GM12878 (cell line): ENCODE measurements around the gene LHFPL2. TPM values are rescaled to one million over a fixed set of nuclear protein-coding genes. Genes with fewer than 3 reads are reported as not detected.

Experiments used
- ATAC-seq: fragments of 200-7000 bp; cut with Tn5 transposase; 3 replicates; pipeline ENCODE4 v1.9.1; 2020; ENCODE audit warnings: mild to moderate bottlenecking, moderate library complexity
- BruUV-seq: library from RNA; stranded (reverse); fragments of 400-500 nt; replicated peaks from 2 replicates; lab custom pipeline; 2021; lab: Mats Ljungman, UMichigan
- CTCF ChIA-PET: fragments of 300-600 bp; sonication (Branson Sonifier 250); formaldehyde crosslinking; extraction: SDS; loops from one replicate; lab custom pipeline; 2021; ENCODE audit warnings: inconsistent platforms; lab: Yijun Ruan, JAX
- POLR2A ChIA-PET: fragments of 350-600 bp; formaldehyde crosslinking; extraction: SDS; loops from one replicate; lab custom pipeline; 2021; ENCODE audit warnings: inconsistent platforms; lab: Charles Lee
- RAD21 ChIA-PET: fragments of 300-600 bp; sonication (Branson Sonifier 250); formaldehyde crosslinking; loops from one replicate; lab custom pipeline; 2023; ENCODE audit warnings: antibody characterized with exemption; ENCODE audit not compliant: unreplicated experiment; lab: Charles Lee
- SMC1A ChIA-PET: fragments of 300-600 bp; sonication (Branson Sonifier 250); formaldehyde crosslinking; loops from one replicate; lab custom pipeline; 2023; ENCODE audit not compliant: unreplicated experiment, uncharacterized antibody; lab: Charles Lee
- DNase-seq: peaks from one replicate; pipeline ENCODE4 v3.0.0-alpha.2; 2011; ENCODE audit warnings: low read depth, low spot score
- FAIRE-seq: peaks from 3 replicates; lab custom pipeline; 2011; peaks lifted over from hg19 to GRCh38; lab: Jason Lieb, UNC
- H2AFZ ChIP-seq: 2 replicates; pipeline ENCODE4 v1.6.0; 2011; ENCODE audit warnings: low read depth, low read length, control low read depth; ENCODE audit not compliant: control insufficient read depth
- H3K27ac ChIP-seq: 2 replicates; pipeline ENCODE4 v1.5.1; 2011; ENCODE audit warnings: control low read depth; ENCODE audit not compliant: control insufficient read depth, insufficient read depth
- H3K27me3 ChIP-seq, 2 experiments: replicated peaks in 1 of 2; 2 replicates each; pipeline versions ENCODE4 v1.6.0 to v1.6.1; 2011; ENCODE audit warnings: low read length in 1 of 2; ENCODE audit not compliant: control insufficient read depth in 2 of 2, insufficient read depth in 2 of 2
- H3K36me3 ChIP-seq, 2 experiments: 2 replicates each; pipeline ENCODE4 v1.5.1; 2011; ENCODE audit warnings: low read length in 1 of 2; ENCODE audit not compliant: control insufficient read depth in 2 of 2, insufficient read depth in 2 of 2
- H3K4me1 ChIP-seq: 2 replicates; pipeline ENCODE4 v1.6.1; 2011; ENCODE audit warnings: mild to moderate bottlenecking, low read length, moderate library complexity, mixed read lengths; ENCODE audit not compliant: control insufficient read depth, insufficient read depth
- H3K4me2 ChIP-seq: 2 replicates; pipeline ENCODE4 v1.6.0; 2011; ENCODE audit warnings: control low read depth; ENCODE audit not compliant: control insufficient read depth, insufficient read depth
- H3K4me3 ChIP-seq: fragments of 200-600 bp; sonication (generic); 2 replicates; pipeline ENCODE4 v1.5.1; 2016
- H3K79me2 ChIP-seq: 2 replicates; pipeline ENCODE4 v1.6.0; 2011; ENCODE audit warnings: low read length; ENCODE audit not compliant: control insufficient read depth, insufficient read depth
- H3K9ac ChIP-seq: 2 replicates; pipeline ENCODE4 v1.8.0; 2011; ENCODE audit warnings: low read length, control low read depth, mixed read lengths; ENCODE audit not compliant: control insufficient read depth, insufficient read depth
- H3K9me3 ChIP-seq: replicated peaks from 3 replicates; pipeline ENCODE4 v1.5.1; 2011; ENCODE audit warnings: mild to moderate bottlenecking, low read length; ENCODE audit not compliant: control insufficient read depth, insufficient read depth
- H4K20me1 ChIP-seq: 2 replicates; pipeline ENCODE4 v1.6.0; 2011; ENCODE audit not compliant: control insufficient read depth, insufficient read depth
- BMI1 ChIP-seq: fragments of 450-650 bp; IDR thresholded peaks from 2 replicates; pipeline ENCODE4 v1.6.1; 2016; ENCODE audit warnings: mild to moderate bottlenecking, moderate library complexity, borderline replicate concordance
- DPF2 ChIP-seq: fragments of 450-650 bp; IDR thresholded peaks from 2 replicates; pipeline ENCODE4 v1.6.1; 2017; ENCODE audit warnings: mild to moderate bottlenecking
- FOS ChIP-seq: IDR thresholded peaks from 3 replicates; pipeline ENCODE4 v1.6.1; 2011; ENCODE audit warnings: borderline replicate concordance; ENCODE audit not compliant: insufficient read length; ENCODE audit errors: extremely low read depth
- FOXK2 ChIP-seq: fragments of 450-650 bp; IDR thresholded peaks from 2 replicates; pipeline ENCODE4 v1.6.1; 2017; ENCODE audit warnings: mild to moderate bottlenecking, moderate library complexity
- HCFC1 ChIP-seq: fragments of 150-350 bp; IDR thresholded peaks from 2 replicates; pipeline ENCODE4 v1.6.1; 2014; ENCODE audit warnings: low read length
- IRF4 ChIP-seq: IDR thresholded peaks from 2 replicates; pipeline ENCODE4 v1.6.1; 2011; ENCODE audit warnings: low read depth, low read length
- KLF5 ChIP-seq: fragments of 450-650 bp; IDR thresholded peaks from 2 replicates; pipeline ENCODE4 v1.6.1; 2014; ENCODE audit warnings: mild to moderate bottlenecking; ENCODE audit not compliant: partially characterized antibody
- MTA3 ChIP-seq: IDR thresholded peaks from 2 replicates; pipeline ENCODE4 v1.6.1; 2012; ENCODE audit warnings: low read length, inconsistent platforms, borderline replicate concordance
- WRNIP1 ChIP-seq: IDR thresholded peaks from 2 replicates; pipeline ENCODE4 v1.6.1; 2011; ENCODE audit warnings: low read depth, low read length, improper control_type of control experiment, borderline replicate concordance
- WGBS: methylation state at CpG from one replicate; pipeline ENCODE4 v1.1.6; 2016; ENCODE audit warnings: low lambda C conversion rate; ENCODE audit not compliant: insufficient replicate concordance, insufficient coverage; ENCODE audit errors: missing lambda C conversion rate; 5-methylcytosine and 5-hydroxymethylcytosine counted together
- in situ Hi-C: fragments of 300-500 bp; cut with MboI; formaldehyde crosslinking; loops from 9 replicates; pipeline ENCODE4 v1.14.3; 2018; ENCODE audit warnings: mixed read lengths
- intact Hi-C: fragments of 100-400 bp; cut with micrococcal nuclease; formaldehyde crosslinking; loops from one replicate; pipeline ENCODE4 v1.14.2; 2022; ENCODE audit not compliant: unreplicated experiment
- polyA plus RNA-seq, 11 experiments: library from polyadenylated mRNA; depleted of rRNA in 4 of 11; unstranded in 6 of 11; stranded (reverse) in 5 of 11; fragments of >200 nt; fragmentation: Nextera tagmentation in 4 of 11; fragmentation: Illumina TruSeq in 1 of 11; extraction: Ambion mirVana in 4 of 11; extraction: Trizol in 1 of 11; gene quantifications; 1 replicate in 1 of 11; 2 replicates in 10 of 11; pipeline versions ENCODE4 v1.2.1 to v1.2.3, GENCODE V29; 2011 to 2016; ENCODE audit warnings: inconsistent platforms in 2 of 11, missing spikeins in 2 of 11, low read depth in 1 of 11
- total RNA-seq, 4 experiments: library from RNA; depleted of rRNA in 3 of 4; stranded (reverse); fragments of >200 nt in 3 of 4; fragmentation: Illumina TruSeq in 1 of 4; extraction: Trizol in 1 of 4; gene quantifications; 2 replicates each; pipeline versions ENCODE4 v1.2.1 to v1.2.3, GENCODE V29; 2013 to 2021
- TF ChIP-seq, protein P1 (sequence below): fragments of 450-650 bp; IDR thresholded peaks from 2 replicates; pipeline ENCODE4 v1.6.1; 2018; ENCODE audit warnings: mild to moderate bottlenecking, low read depth, moderate library complexity; ENCODE audit not compliant: partially characterized antibody

LHFPL2 gene
- total and polyA plus RNA-seq, 10 of the 15 experiments (the other 5 are each of a cell fraction or from before 2014, with no cell fraction given): 4.1 to 21.8 (median 12.5) TPM

DNA sequence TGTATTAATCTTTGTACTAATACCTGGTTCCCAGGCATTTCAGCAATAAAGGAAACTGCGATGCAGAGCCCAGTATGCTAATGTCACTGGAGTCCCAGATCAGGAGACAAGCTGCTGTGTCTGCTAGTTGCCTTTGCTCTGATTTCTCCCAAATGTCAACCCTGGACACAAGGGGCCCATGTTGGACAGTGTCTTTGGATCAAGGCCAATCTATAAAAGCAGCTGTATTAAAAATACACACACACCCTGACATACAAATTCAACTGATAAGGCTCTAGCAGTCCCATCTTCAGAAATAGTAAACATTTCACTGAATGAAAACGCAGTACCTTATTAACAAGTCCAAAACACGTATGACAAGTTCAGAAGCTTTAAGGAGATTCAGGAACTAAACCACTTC is 18.9 kb downstream of the LHFPL2 start:
- ChIA-PET CTCF (interaction anchor here (0.5 to 1.6 kb wide), 6 partner anchors 11 to 92 kb away, joined by 3 to 5 read pairs (median 3); no protein-coding TSS in a partner anchor), SMC1A (interaction anchor here (1.0 to 1.7 kb wide), 5 partner anchors 8 to 162 kb away, joined by 3 to 7 read pairs (median 5); no protein-coding TSS in a partner anchor)
- no TSS peak for BruUV-seq

More for the DNA sequence above, 18.9 kb downstream of the LHFPL2 start:
- no peak for ATAC-seq
- H3K27ac ChIP-seq: no peak overlapping the region
- FAIRE-seq: no peak
- TF ChIP-seq BMI1 (no peak), HCFC1 (no peak), IRF4 (no peak), FOS (no peak), KLF5 (no peak), MTA3 (no peak), FOXK2 (no peak), WRNIP1 (no peak), DPF2 (no peak)
- TF ChIP-seq, protein P1, sequence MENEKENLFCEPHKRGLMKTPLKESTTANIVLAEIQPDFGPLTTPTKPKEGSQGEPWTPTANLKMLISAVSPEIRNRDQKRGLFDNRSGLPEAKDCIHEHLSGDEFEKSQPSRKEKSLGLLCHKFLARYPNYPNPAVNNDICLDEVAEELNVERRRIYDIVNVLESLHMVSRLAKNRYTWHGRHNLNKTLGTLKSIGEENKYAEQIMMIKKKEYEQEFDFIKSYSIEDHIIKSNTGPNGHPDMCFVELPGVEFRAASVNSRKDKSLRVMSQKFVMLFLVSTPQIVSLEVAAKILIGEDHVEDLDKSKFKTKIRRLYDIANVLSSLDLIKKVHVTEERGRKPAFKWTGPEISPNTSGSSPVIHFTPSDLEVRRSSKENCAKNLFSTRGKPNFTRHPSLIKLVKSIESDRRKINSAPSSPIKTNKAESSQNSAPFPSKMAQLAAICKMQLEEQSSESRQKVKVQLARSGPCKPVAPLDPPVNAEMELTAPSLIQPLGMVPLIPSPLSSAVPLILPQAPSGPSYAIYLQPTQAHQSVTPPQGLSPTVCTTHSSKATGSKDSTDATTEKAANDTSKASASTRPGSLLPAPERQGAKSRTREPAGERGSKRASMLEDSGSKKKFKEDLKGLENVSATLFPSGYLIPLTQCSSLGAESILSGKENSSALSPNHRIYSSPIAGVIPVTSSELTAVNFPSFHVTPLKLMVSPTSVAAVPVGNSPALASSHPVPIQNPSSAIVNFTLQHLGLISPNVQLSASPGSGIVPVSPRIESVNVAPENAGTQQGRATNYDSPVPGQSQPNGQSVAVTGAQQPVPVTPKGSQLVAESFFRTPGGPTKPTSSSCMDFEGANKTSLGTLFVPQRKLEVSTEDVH: no peak
- in situ Hi-C loops: no loop called here
- no peaks in the 10 kb centered on the region for H3K27me3 ChIP-seq
- RAD21 ChIA-PET: interaction anchor here (1.1 kb wide), 1 partner anchor 16 kb away, joined by 4 read pairs; no protein-coding TSS in a partner anchor
- DNase-seq: no peak
- POLR2A ChIA-PET: no interaction called here
- H3K36me3 ChIP-seq: peaks cover 22 to 25% of the 10 kb centered on the region in 2 experiments
- peaks cover 7% of the 10 kb centered on the region for H3K79me2 ChIP-seq
- H3K9me3 ChIP-seq: no peaks in the 10 kb centered on the region
- H3K4me2 ChIP-seq: no peak overlapping the region
- no peak overlapping the region for H3K4me3 ChIP-seq
- peaks cover 18% of the 10 kb centered on the region for H3K4me1 ChIP-seq
- WGBS: 97% methylated on average over 3 of the region's 3 CpGs
- no peak overlapping the region for H3K9ac ChIP-seq
- H4K20me1 ChIP-seq: no peaks in the 10 kb centered on the region
- no peak overlapping the region for H2AFZ ChIP-seq
- intact Hi-C loops: no loop called here
